Motor neuron (in vitro differentiated cells): ENCODE data around the gene UBASH3A. TPM values are rescaled to one million over a fixed set of nuclear protein-coding genes. Genes with fewer than 3 reads are reported as not detected.
"Not testable (repeated sequence)": the region's sequence is repeated elsewhere in the genome, so short reads cannot be mapped to it uniquely, and the experiment has no call there.

Source experiments
- ATAC-seq, 8 experiments: fragments of 200-7000 bp; cut with Tn5 transposase; replicated peaks in 6 of 8; 2 replicates each; pipeline ENCODE4 v1.8.0; 2021; ENCODE audit warnings: mild to moderate bottlenecking in 8 of 8, moderate library complexity in 8 of 8
- H3K27ac ChIP-seq, 2 donors: fragments of 250-450 bp; sonication (Bioruptor Pico); 2 replicates each; pipeline ENCODE4 v1.9.0; 2021; ENCODE audit warnings: antibody characterized with exemption in 2 of 2, mild to moderate bottlenecking in 2 of 2, moderate library complexity in 1 of 2
- H3K4me1 ChIP-seq, 2 donors: fragments of 250-450 bp; sonication (Bioruptor Pico); replicated peaks in 1 of 2; 2 replicates each; pipeline ENCODE4 v1.6.1; 2021; ENCODE audit warnings: antibody characterized with exemption in 2 of 2, mild to moderate bottlenecking in 2 of 2, moderate library complexity in 1 of 2
- H3K4me3 ChIP-seq, 5 donors: fragments of 250-450 bp; sonication (Bioruptor Pico); 2 replicates each; pipeline ENCODE4 v1.9.0; 2021; ENCODE audit warnings: antibody characterized with exemption in 5 of 5, mild to moderate bottlenecking in 5 of 5, moderate library complexity in 4 of 5
- WGBS, 10 experiments: fragments of 450-650 bp; shearing (Covaris generic); methylation state at CpG; one replicate each; pipeline ENCODE4 v1.0.0; 2022; 5-methylcytosine and 5-hydroxymethylcytosine counted together
- in situ Hi-C, 9 experiments: fragments of 400-800 bp; cut with MboI; loops; one replicate each; pipeline ENCODE4 v1.15.0; 2021; ENCODE audit warnings: low sequenced_read_pairs in 9 of 9, low pct_unique_long_range_greater_than_20kb in 2 of 9; ENCODE audit not compliant: unreplicated experiment in 9 of 9
- total RNA-seq, 8 experiments: library from RNA; unstranded; fragments of 300-600 nt; gene quantifications; 2 replicates each; pipeline versions ENCODE4 v1.2.3 to v1.2.4, GENCODE V29; 2022

The UBASH3A gene
- total RNA-seq, 8 experiments from 2014 or later, result 0.25 to 0.66 (median 0.28) TPM; not detected in 5

GRCh38 chr21:42396799-42397745 is 6.6 kb upstream of the UBASH3A start:
- H3K27ac ChIP-seq, result peak overlapping the region; percentile 39 to 50
- H3K4me3 ChIP-seq, result no peak overlapping the region
- in situ Hi-C loops, result no loop called here
- ATAC-seq, result peak in 5 of 8 experiments; percentile 56 to 97 (median 93)
- H3K4me1 ChIP-seq, result peaks cover 9 to 12% of the 10 kb centered on the region in 2 donors
- 29 to 93% (median 70%) methylated on average over 2 to 14 of the region's 19 CpGs; no CpG with 5 or more reads in 2 of the 10 experiments for WGBS, 10 experiments

- Histone ChIP-seq H3K4me3 (no peak overlapping the region), H3K27ac (no peak overlapping the region), H3K4me1 (peaks cover 9 to 12% of the 10 kb centered on the region in 2 donors)
- no peak for ATAC-seq
- in situ Hi-C loops, result no loop called here
- 13 to 87% (median 80%) methylated on average over 2 to 5 of the region's 14 CpGs; no CpG with 5 or more reads in 2 of the 10 experiments for WGBS, 10 experiments
These were observed 5.8 kb upstream of the UBASH3A start for GRCh38 chr21:42397746-42398394.

- peaks cover 9 to 12% of the 10 kb centered on the region in 2 donors for H3K4me1 ChIP-seq
- in situ Hi-C loops, result no loop called here
- no peak overlapping the region for H3K4me3 ChIP-seq
- ATAC-seq, result no peak
- WGBS, 10 experiments, result 38 to 100% (median 60%) methylated on average over 1 to 8 of the region's 12 CpGs; no CpG with 5 or more reads in 3 of the 10 experiments
- H3K27ac ChIP-seq, result no peak overlapping the region
These were observed 5.2 kb upstream of the UBASH3A start for GRCh38 chr21:42398436-42399028.

GRCh38 chr21:42400525-42400924 is 3.2 kb upstream of the UBASH3A start:
- H3K4me1 ChIP-seq, result peaks cover 9 to 12% of the 10 kb centered on the region in 2 donors
- H3K27ac ChIP-seq, result no peak overlapping the region
- WGBS, 10 experiments, result 0 to 100% (median 44%) methylated on average over 1 to 4 of the region's 4 CpGs; no CpG with 5 or more reads in 2 of the 10 experiments
- ATAC-seq, result peak in 3 of 8 experiments; percentile 56 to 97 (median 92)
- in situ Hi-C loops, result no loop called here
- no peak overlapping the region for H3K4me3 ChIP-seq

- in situ Hi-C loops, result no loop called here
- ATAC-seq, result no peak
These were observed 2.5 kb upstream of the UBASH3A start for GRCh38 chr21:42401154-42401553.

GRCh38 chr21:42401820-42402251 is 1.9 kb upstream of the UBASH3A start:
- 39 to 92% (median 58%) methylated on average over 2 of the region's 2 CpGs; no CpG with 5 or more reads in 1 of the 10 experiments for WGBS, 10 experiments
- in situ Hi-C loops, result no loop called here
- ATAC-seq, result no peak
- Histone ChIP-seq H3K4me1 (peaks cover 8 to 9% of the 10 kb centered on the region in 2 donors), H3K27ac (no peak overlapping the region), H3K4me3 (no peak overlapping the region)

More at GRCh38 chr21:42401154-42401553, 2.5 kb upstream of the UBASH3A start:
- peaks cover 9 to 12% of the 10 kb centered on the region in 2 donors for H3K4me1 ChIP-seq
- no peak overlapping the region for H3K4me3 ChIP-seq
- 0 to 75% (median 15%) methylated on average over 1 to 3 of the region's 3 CpGs; no CpG with 5 or more reads in 3 of the 10 experiments for WGBS, 10 experiments
- no peak overlapping the region for H3K27ac ChIP-seq

GRCh38 chr21:42404539-42404938 is 837 bp downstream of the UBASH3A start:
- Histone ChIP-seq H3K4me3 (no peak overlapping the region), H3K27ac (no peak overlapping the region), H3K4me1 (peaks cover 0 to 3% of the 10 kb centered on the region in 2 donors)
- in situ Hi-C loops, result no loop called here
- 48 to 100% (median 70%) methylated on average over 1 to 10 of the region's 10 CpGs; no CpG with 5 or more reads in 2 of the 10 experiments for WGBS, 10 experiments
- ATAC-seq, result no peak

GRCh38 chr21:42405064-42406013 is 1.6 kb downstream of the UBASH3A start:
- WGBS, 10 experiments, result 39 to 100% (median 93%) methylated on average over 1 to 7 of the region's 23 CpGs; no CpG with 5 or more reads in 4 of the 10 experiments
- Histone ChIP-seq H3K27ac (no peak overlapping the region), H3K4me3 (no peak overlapping the region), H3K4me1 (peaks cover 0 to 3% of the 10 kb centered on the region in 2 donors)
- no peak for ATAC-seq
- in situ Hi-C loops, result no loop called here

- ATAC-seq, result no peak
- H3K27ac ChIP-seq, result no peak overlapping the region
- peaks cover 0 to 3% of the 10 kb centered on the region in 2 donors for H3K4me1 ChIP-seq
- 55 to 100% (median 74%) methylated on average over 1 to 9 of the region's 10 CpGs; no CpG with 5 or more reads in 6 of the 10 experiments for WGBS, 10 experiments
- H3K4me3 ChIP-seq, result no peak overlapping the region
- in situ Hi-C loops, result no loop called here
These were observed 2.5 kb downstream of the UBASH3A start for GRCh38 chr21:42406201-42406621.

GRCh38 chr21:42406866-42407265 is 3.2 kb downstream of the UBASH3A start:
- WGBS, 10 experiments, result 71% methylated on average over 5 of the region's 7 CpGs; no CpG with 5 or more reads in 9 of the 10 experiments
- Histone ChIP-seq H3K4me1 (peaks cover 0 to 3% of the 10 kb centered on the region in 2 donors), H3K27ac (no peak overlapping the region), H3K4me3 (no peak overlapping the region)
- ATAC-seq, result no peak
- in situ Hi-C loops, result no loop called here

- 0 to 100% (median 80%) methylated on average over 1 to 5 of the region's 5 CpGs; no CpG with 5 or more reads in 2 of the 10 experiments for WGBS, 10 experiments
- no peak overlapping the region for H3K27ac ChIP-seq
- no peak overlapping the region for H3K4me3 ChIP-seq
- in situ Hi-C loops, result no loop called here
- H3K4me1 ChIP-seq, result peaks cover 0 to 3% of the 10 kb centered on the region in 2 donors
- no peak for ATAC-seq
These were observed 3.8 kb downstream of the UBASH3A start for GRCh38 chr21:42407476-42407875.

GRCh38 chr21:42408718-42409117 is 5.0 kb downstream of the UBASH3A start:
- WGBS, 10 experiments, result 11 to 94% (median 78%) methylated on average over 2 to 5 of the region's 5 CpGs; no CpG with 5 or more reads in 1 of the 10 experiments
- ATAC-seq, H3K4me3 ChIP-seq, in situ Hi-C loops, H3K4me1 ChIP-seq, H3K27ac ChIP-seq: not testable (repeated sequence)
